HL-60 (cell line): ENCODE data around the gene INTS13.

Experiments
- DNase-seq, 2 experiments: peaks; one replicate each; pipeline ENCODE4 v3.0.0-alpha.2; 2010 to 2020; ENCODE audit warnings: low read depth in 1 of 2, low spot score in 1 of 2
- H3K27ac ChIP-seq: fragments of 250-450 bp; sonication (Bioruptor Pico); replicated peaks from 2 replicates; pipeline ENCODE4 v1.5.1; 2020; ENCODE audit warnings: mild to moderate bottlenecking, moderate library complexity
- H3K27me3 ChIP-seq: fragments of 250-450 bp; sonication (Bioruptor Pico); 2 replicates; pipeline ENCODE4 v1.5.1; 2021; ENCODE audit warnings: mild to moderate bottlenecking, moderate library complexity; ENCODE audit not compliant: insufficient read depth, poor library complexity, severe bottlenecking
- H3K4me3 ChIP-seq: replicated peaks from 2 replicates; pipeline ENCODE4 v1.5.1; 2011; ENCODE audit warnings: mild to moderate bottlenecking, control low read depth, low read length; ENCODE audit not compliant: insufficient read depth
- CTCF ChIP-seq: IDR thresholded peaks from one replicate; pipeline ENCODE4 v1.5.1; 2011; ENCODE audit warnings: low read length, control low read depth, inconsistent platforms; ENCODE audit not compliant: insufficient read depth
- GABPA ChIP-seq: IDR thresholded peaks from 2 replicates; pipeline ENCODE4 v1.6.1; 2012; ENCODE audit warnings: low read depth
- POLR2AphosphoS5 ChIP-seq: IDR thresholded peaks from 2 replicates; pipeline ENCODE4 v1.6.1; 2012; ENCODE audit warnings: low read depth
- REST ChIP-seq: IDR thresholded peaks from 2 replicates; pipeline ENCODE4 v1.6.1; 2012; ENCODE audit warnings: low read depth; ENCODE audit not compliant: insufficient replicate concordance
- SPI1 ChIP-seq: IDR thresholded peaks from 2 replicates; pipeline ENCODE4 v1.6.1; 2012; ENCODE audit warnings: low read depth, mild to moderate bottlenecking, borderline replicate concordance

INTS13 gene

GRCh38 chr12:26935636-26936378 is 2.0 kb downstream of the INTS13 start:
- DNase-seq: peak; percentile 16 to 34
- Histone ChIP-seq H3K27me3 (no peaks in the 10 kb centered on the region), H3K4me3 (peak overlapping the region; percentile 82), H3K27ac (no peak overlapping the region)
- TF ChIP-seq CTCF (no peak), REST (no peak), GABPA (no peak), SPI1 (no peak), POLR2AphosphoS5 (no peak)

GRCh38 chr12:26929590-26929989 is 8.2 kb downstream of the INTS13 start:
- Histone ChIP-seq H3K27ac (no peak overlapping the region), H3K27me3 (no peaks in the 10 kb centered on the region), H3K4me3 (no peak overlapping the region)
- DNase-seq: no peak
- no peak for TF ChIP-seq POLR2AphosphoS5
- no peak for TF ChIP-seq GABPA
- no peak for TF ChIP-seq SPI1
- no peak for TF ChIP-seq CTCF
- no peak for TF ChIP-seq REST

- no peak for TF ChIP-seq SPI1
- no peak for TF ChIP-seq CTCF
- TF ChIP-seq GABPA: no peak
- no peak for TF ChIP-seq POLR2AphosphoS5
- TF ChIP-seq REST: no peak
- no peak overlapping the region for H3K4me3 ChIP-seq
Observed at GRCh38 chr12:26928661-26929060, 9.1 kb downstream of the INTS13 start.

More at GRCh38 chr12:26928661-26929060, 9.1 kb downstream of the INTS13 start:
- no peaks in the 10 kb centered on the region for H3K27me3 ChIP-seq
- no peak for DNase-seq
- no peak overlapping the region for H3K27ac ChIP-seq
